Tibial nerve (tissue), 4 donors: ENCODE results near the gene RHBDL1.

Source experiments
- CTCF ChIP-seq, 5 experiments: fragments of 200-600 bp in 3 of 5; fragments of 450-650 bp in 2 of 5; sonication (generic) in 3 of 5; IDR thresholded peaks; one replicate each; pipeline ENCODE4 v1.5.1; 2016 to 2019; ENCODE audit warnings: antibody characterized with exemption in 5 of 5, mild to moderate bottlenecking in 3 of 5, moderate library complexity in 2 of 5
- EP300 ChIP-seq, 2 donors: sonication (generic); formaldehyde crosslinking; IDR thresholded peaks; one replicate each; pipeline ENCODE4 v1.6.1; 2017; ENCODE audit warnings: antibody characterized with exemption in 2 of 2, mild to moderate bottlenecking in 1 of 2
- POLR2A ChIP-seq, 2 donors: fragments of 450-650 bp; IDR thresholded peaks; one replicate each; pipeline ENCODE4 v1.6.1; 2017; ENCODE audit warnings: antibody characterized with exemption in 2 of 2, mild to moderate bottlenecking in 2 of 2, moderate library complexity in 2 of 2

GRCh38 chr16:670485-671352 is 4.8 kb upstream of the RHBDL1 start:
- TF ChIP-seq CTCF (IDR thresholded peaks at IDR 0.05) (no peak), POLR2A (IDR thresholded peaks at IDR 0.05) (no peak), EP300 (IDR thresholded peaks at IDR 0.05) (no peak)
